OCI-LY7 (cell line): ENCODE data around the gene P3H2. TPM values are rescaled to one million over a fixed set of nuclear protein-coding genes. Genes with fewer than 3 reads are reported as not detected.

Experiments used
- BruUV-seq: library from RNA; stranded (reverse); fragments of 400-500 nt; replicated peaks from 2 replicates; lab custom pipeline; 2021; lab: Mats Ljungman, UMichigan
- CTCF ChIA-PET: fragments of 300-600 bp; sonication (Branson Sonifier 250); formaldehyde crosslinking; loops from one replicate; lab custom pipeline; 2022; ENCODE audit warnings: antibody characterized with exemption; ENCODE audit not compliant: unreplicated experiment; lab: Charles Lee
- POLR2A ChIA-PET: fragments of 300-600 bp; sonication (Branson Sonifier 250); formaldehyde crosslinking; loops from one replicate; lab custom pipeline; 2022; ENCODE audit warnings: antibody characterized with exemption; lab: Charles Lee
- DNase-seq: peaks from one replicate; pipeline ENCODE4 v3.0.0-alpha.2; 2015; ENCODE audit warnings: low spot score
- H2AFZ ChIP-seq: fragments of 200-600 bp; sonication (generic), shearing (Covaris generic); 2 replicates; pipeline ENCODE4 v1.6.1; 2014; ENCODE audit warnings: mild to moderate bottlenecking, antibody characterized with exemption, low read length, moderate library complexity
- H3K27ac ChIP-seq: fragments of 200-600 bp; sonication (generic); 2 replicates; pipeline ENCODE4 v1.5.1; 2014; ENCODE audit warnings: mixed run types, low read depth, mild to moderate bottlenecking, moderate library complexity, low read length, inconsistent platforms; ENCODE audit not compliant: poor library complexity, severe bottlenecking
- H3K36me3 ChIP-seq: fragments of 200-600 bp; sonication (generic); 2 replicates; pipeline ENCODE4 v1.6.1; 2014; ENCODE audit warnings: mild to moderate bottlenecking, antibody characterized with exemption, low read length, moderate library complexity, mixed read lengths; ENCODE audit not compliant: insufficient read depth
- H3K4me1 ChIP-seq: fragments of 200-600 bp; sonication (generic); 2 replicates; pipeline ENCODE4 v1.5.1; 2014; ENCODE audit warnings: mild to moderate bottlenecking, low read length; ENCODE audit not compliant: insufficient read depth, poor library complexity, severe bottlenecking
- H3K4me2 ChIP-seq: fragments of 200-600 bp; sonication (generic); 2 replicates; pipeline ENCODE4 v1.6.1; 2014; ENCODE audit warnings: mild to moderate bottlenecking, low read length
- H3K4me3 ChIP-seq: fragments of 200-600 bp; sonication (generic); 2 replicates; pipeline ENCODE4 v1.5.1; 2014; ENCODE audit warnings: mild to moderate bottlenecking, low read depth, low read length; ENCODE audit not compliant: poor library complexity, severe bottlenecking
- H3K79me2 ChIP-seq: fragments of 200-600 bp; sonication (generic); 2 replicates; pipeline ENCODE4 v1.6.1; 2016; ENCODE audit warnings: low read depth, mild to moderate bottlenecking, low read length, moderate library complexity, mixed read lengths; ENCODE audit not compliant: insufficient read depth
- H3K9me2 ChIP-seq: fragments of 200-600 bp; sonication (generic); 2 replicates; pipeline ENCODE4 v1.6.1; 2016; ENCODE audit warnings: mild to moderate bottlenecking, low read length, mixed read lengths; ENCODE audit not compliant: insufficient read depth
- H3K9me3 ChIP-seq: fragments of 200-600 bp; sonication (generic); 2 replicates; pipeline ENCODE4 v1.6.1; 2014; ENCODE audit warnings: mild to moderate bottlenecking, mixed run types, low read length, mixed read lengths
- H4K20me1 ChIP-seq: fragments of 200-600 bp; sonication (generic); 2 replicates; pipeline ENCODE4 v1.6.1; 2014; ENCODE audit warnings: mild to moderate bottlenecking, antibody characterized with exemption, low read length, moderate library complexity, mixed read lengths; ENCODE audit not compliant: insufficient read depth
- CTCF ChIP-seq: fragments of 200-600 bp; sonication (generic); conservative IDR thresholded peaks from 2 replicates; pipeline ENCODE4 v1.5.1; 2014; ENCODE audit warnings: mild to moderate bottlenecking, antibody characterized with exemption, low read length, moderate library complexity, mixed read lengths
- EZH2phosphoT487 ChIP-seq: fragments of 200-600 bp; sonication (generic); IDR thresholded peaks from 2 replicates; pipeline ENCODE4 v1.6.1; 2018; ENCODE audit warnings: low read depth, borderline replicate concordance, mild to moderate bottlenecking, mixed run types, antibody characterized with exemption, low read length, moderate library complexity, mixed read lengths
- intact Hi-C: fragments of 100-400 bp; cut with micrococcal nuclease; formaldehyde crosslinking; loops from one replicate; pipeline ENCODE4 v1.10.0; 2022; ENCODE audit not compliant: unreplicated experiment
- total RNA-seq, 2 experiments: library from RNA; depleted of rRNA in 1 of 2; stranded (reverse); fragments of >200 nt in 1 of 2; shearing (Covaris generic) in 1 of 2; gene quantifications; 2 replicates each; pipeline ENCODE4 v1.2.3, GENCODE V29; 2014 to 2022

Gene P3H2
- total RNA-seq, 2 experiments from 2014 or later: not detected

DNA sequence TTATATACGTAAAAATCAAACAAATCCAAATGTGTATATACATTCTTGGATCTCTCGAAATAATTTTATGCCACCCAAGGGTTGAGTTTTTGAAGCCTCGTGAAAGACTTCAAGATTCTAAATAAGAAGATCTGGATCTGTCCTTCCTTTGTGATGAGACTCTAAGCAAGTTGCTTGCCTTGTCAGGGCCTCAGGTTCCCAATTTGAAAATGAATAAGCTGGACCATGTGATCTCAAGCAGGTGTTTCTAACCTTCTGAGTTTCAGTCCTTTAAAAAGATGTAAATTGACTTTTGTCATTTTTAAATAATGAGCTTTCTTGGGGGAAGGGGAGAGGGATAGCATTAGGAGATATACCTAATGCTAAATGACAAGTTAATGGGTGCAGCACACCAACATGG is 137.1 kb downstream of the P3H2 start:
- H3K4me1 ChIP-seq: no peaks in the 10 kb centered on the region
- ChIA-PET CTCF (no interaction called here), POLR2A (interaction anchor here (0.6 kb wide), 1 partner anchor 407 kb away, joined by 8 read pairs; no protein-coding TSS in a partner anchor)
- BruUV-seq: no TSS peak
- no peaks in the 10 kb centered on the region for H3K79me2 ChIP-seq
- no peak overlapping the region for H3K4me3 ChIP-seq
- intact Hi-C loops: no loop called here
- no peaks in the 10 kb centered on the region for H3K9me3 ChIP-seq
- no peak overlapping the region for H3K4me2 ChIP-seq
- TF ChIP-seq EZH2phosphoT487: no peak
- no peak for TF ChIP-seq CTCF
- no peak overlapping the region for H2AFZ ChIP-seq
- H3K27ac ChIP-seq: no peak overlapping the region
- no peaks in the 10 kb centered on the region for H3K36me3 ChIP-seq
- DNase-seq: no peak
- no peaks in the 10 kb centered on the region for H3K9me2 ChIP-seq
- no peaks in the 10 kb centered on the region for H4K20me1 ChIP-seq

- Histone ChIP-seq H4K20me1 (no peaks in the 10 kb centered on the region), H3K4me2 (no peak overlapping the region), H3K4me3 (no peak overlapping the region), H3K9me2 (no peaks in the 10 kb centered on the region), H3K36me3 (no peaks in the 10 kb centered on the region), H3K79me2 (no peaks in the 10 kb centered on the region), H3K27ac (no peak overlapping the region), H2AFZ (no peak overlapping the region), H3K9me3 (no peaks in the 10 kb centered on the region), H3K4me1 (no peaks in the 10 kb centered on the region)
- intact Hi-C loops: no loop called here
- TF ChIP-seq CTCF (no peak), EZH2phosphoT487 (no peak)
- no TSS peak for BruUV-seq
- ChIA-PET CTCF (no interaction called here), POLR2A (no interaction called here)
- no peak for DNase-seq
These were observed 138.3 kb downstream of the P3H2 start for GRCh38 chr3:189982321-189982945.

GRCh38 chr3:189981668-189982067 is 139.0 kb downstream of the P3H2 start:
- no peaks in the 10 kb centered on the region for H3K4me1 ChIP-seq
- intact Hi-C loops: no loop called here
- no peak overlapping the region for H2AFZ ChIP-seq
- POLR2A ChIA-PET: no interaction called here
- H3K36me3 ChIP-seq: no peaks in the 10 kb centered on the region
- H3K27ac ChIP-seq: no peak overlapping the region
- DNase-seq: no peak
- BruUV-seq: no TSS peak
- H3K9me2 ChIP-seq: no peaks in the 10 kb centered on the region
- H3K79me2 ChIP-seq: no peaks in the 10 kb centered on the region
- no peak overlapping the region for H3K4me3 ChIP-seq
- no peaks in the 10 kb centered on the region for H4K20me1 ChIP-seq
- TF ChIP-seq EZH2phosphoT487: no peak
- no peak for TF ChIP-seq CTCF
- CTCF ChIA-PET: no interaction called here
- H3K4me2 ChIP-seq: no peak overlapping the region
- no peaks in the 10 kb centered on the region for H3K9me3 ChIP-seq
